Neural progenitor cell (in vitro differentiated cells): ENCODE measurements around the gene LTN1.

Source experiments
- CTCF ChIP-seq: fragments of 200-600 bp; sonication (generic); IDR thresholded peaks from 2 replicates; pipeline ENCODE4 v1.5.1; 2017; ENCODE audit warnings: antibody characterized with exemption, mild to moderate bottlenecking
- EZH2 ChIP-seq: fragments of 200-600 bp; sonication (generic); IDR thresholded peaks from 2 replicates; pipeline ENCODE4 v1.6.1; 2017; ENCODE audit warnings: antibody characterized with exemption, mild to moderate bottlenecking, moderate library complexity
- EZH2phosphoT487 ChIP-seq: fragments of 200-600 bp; sonication (generic); IDR thresholded peaks from 2 replicates; pipeline ENCODE4 v1.6.1; 2017; ENCODE audit warnings: antibody characterized with exemption

GRCh38 chr21:28936036-28936435 is 56.6 kb downstream of the LTN1 start:
- TF ChIP-seq CTCF (no peak), EZH2 (no peak), EZH2phosphoT487 (no peak)
